HEK293T (cell line): ENCODE data around the gene CFAP58.

Experiments
- ARNT ChIP-seq: fragments of 450-650 bp; IDR thresholded peaks from 2 replicates; pipeline ENCODE4 v1.6.1; 2017; ENCODE audit warnings: mild to moderate bottlenecking
- BHLHE40 ChIP-seq: fragments of 450-650 bp; IDR thresholded peaks from 2 replicates; pipeline ENCODE4 v1.6.1; 2016; ENCODE audit warnings: mild to moderate bottlenecking, moderate library complexity, borderline replicate concordance
- CTBP1 ChIP-seq: fragments of 450-650 bp; IDR thresholded peaks from 2 replicates; pipeline ENCODE4 v1.6.1; 2016; ENCODE audit warnings: borderline replicate concordance
- ELF4 ChIP-seq: fragments of 450-650 bp; IDR thresholded peaks from 2 replicates; pipeline ENCODE4 v1.6.1; 2017; ENCODE audit warnings: antibody characterized with exemption
- FOXA1 ChIP-seq: fragments of 450-650 bp; IDR thresholded peaks from 2 replicates; pipeline ENCODE4 v1.6.1; 2016; ENCODE audit warnings: mild to moderate bottlenecking
- FOXK2 ChIP-seq: fragments of 450-650 bp; IDR thresholded peaks from 2 replicates; pipeline ENCODE4 v1.6.1; 2016; ENCODE audit warnings: mild to moderate bottlenecking
- FOXM1 ChIP-seq: fragments of 450-650 bp; IDR thresholded peaks from 2 replicates; pipeline ENCODE4 v1.6.1; 2017; ENCODE audit warnings: mild to moderate bottlenecking, borderline replicate concordance
- HDGF ChIP-seq: fragments of 450-650 bp; IDR thresholded peaks from 2 replicates; pipeline ENCODE4 v1.6.1; 2017; ENCODE audit warnings: antibody characterized with exemption, borderline replicate concordance
- L3MBTL2 ChIP-seq: fragments of 450-650 bp; conservative IDR thresholded peaks from 2 replicates; pipeline ENCODE4 v1.6.1; 2016; ENCODE audit warnings: mild to moderate bottlenecking
- LEF1 ChIP-seq: fragments of 450-650 bp; IDR thresholded peaks from 2 replicates; pipeline ENCODE4 v1.6.1; 2017; ENCODE audit warnings: mild to moderate bottlenecking, borderline replicate concordance
- SP1 ChIP-seq: fragments of 450-650 bp; IDR thresholded peaks from 2 replicates; pipeline ENCODE4 v1.6.1; 2017
- SUZ12 ChIP-seq: fragments of 450-650 bp; IDR thresholded peaks from 2 replicates; pipeline ENCODE4 v1.6.1; 2016; ENCODE audit warnings: mild to moderate bottlenecking
- TARDBP ChIP-seq: fragments of 450-650 bp; IDR thresholded peaks from 2 replicates; pipeline ENCODE4 v1.6.1; 2016
- ZNF384 ChIP-seq: fragments of 450-650 bp; IDR thresholded peaks from 2 replicates; pipeline ENCODE4 v1.6.1; 2016

DNA sequence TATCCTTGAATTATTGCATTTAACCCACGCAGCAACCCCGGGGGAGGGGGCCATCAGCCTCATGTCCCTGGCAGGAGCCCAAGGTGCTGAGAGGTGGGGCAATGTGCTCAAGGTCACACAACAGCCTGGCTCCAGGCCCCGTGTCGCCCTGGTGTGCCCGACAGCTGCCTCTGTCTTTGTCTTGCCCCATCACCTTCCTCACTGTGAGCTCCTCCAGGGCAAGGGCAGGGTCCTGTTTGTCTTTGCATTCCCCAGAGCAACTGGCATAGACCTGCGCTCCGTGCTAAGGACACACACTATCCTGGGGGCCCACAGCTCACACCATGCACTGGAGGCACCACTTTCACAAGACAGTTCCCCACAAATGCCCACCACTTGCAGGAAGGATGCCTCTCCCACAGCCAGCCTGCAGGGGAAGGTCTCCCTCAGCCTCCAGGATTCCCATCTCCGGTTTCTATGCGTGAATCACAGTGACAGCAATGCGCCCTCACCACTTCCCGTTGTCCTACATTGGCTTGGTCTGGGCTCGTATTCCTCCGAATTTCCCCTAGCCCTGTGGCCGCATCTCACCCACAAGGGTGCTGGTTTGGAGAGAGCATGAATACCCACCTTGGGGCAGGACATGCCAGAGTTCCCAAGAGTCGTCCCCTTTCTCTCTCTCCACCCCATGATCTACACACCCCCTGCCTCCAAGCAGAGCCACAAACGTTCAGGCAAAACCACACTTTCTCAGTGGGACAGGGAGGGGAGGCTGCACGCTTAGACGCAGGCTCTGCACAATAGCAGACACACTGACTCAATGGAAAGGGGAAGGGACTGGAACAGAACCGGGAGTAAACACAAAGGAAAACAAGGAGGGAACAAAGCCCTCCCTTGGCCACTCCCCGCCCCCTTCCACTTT lies 25.6 kb upstream of the CFAP58 start:
- TF ChIP-seq FOXA1 (no peak), BHLHE40 (no peak), SP1 (no peak), HDGF (no peak), ELF4 (no peak), ARNT (no peak), TARDBP (no peak), CTBP1 (no peak), SUZ12 (no peak), ZNF384 (no peak), LEF1 (no peak), L3MBTL2 (no peak), FOXK2 (no peak), FOXM1 (no peak)
